IMR-90 (cell line): ENCODE data around the gene FGB.

Experiments
- BHLHE40 ChIP-seq: fragments of 150-350 bp; IDR thresholded peaks from 2 replicates; pipeline ENCODE4 v1.6.1; 2016; ENCODE audit warnings: mild to moderate bottlenecking, low read depth, low read length
- CEBPB ChIP-seq: IDR thresholded peaks from 2 replicates; pipeline ENCODE4 v1.6.1; 2012; ENCODE audit warnings: low read depth, low read length, improper control_type of control experiment
- CHD1 ChIP-seq: IDR thresholded peaks from 2 replicates; pipeline ENCODE4 v1.6.1; 2012; ENCODE audit warnings: low read depth, low read length, improper control_type of control experiment
- CTCF ChIP-seq: conservative IDR thresholded peaks from 2 replicates; pipeline ENCODE4 v1.5.1; 2012; ENCODE audit warnings: mild to moderate bottlenecking, low read depth, low read length, improper control_type of control experiment
- MAZ ChIP-seq: IDR thresholded peaks from 2 replicates; pipeline ENCODE4 v1.6.1; 2012; ENCODE audit warnings: low read depth, mild to moderate bottlenecking, low read length, improper control_type of control experiment, moderate library complexity, borderline replicate concordance
- MXI1 ChIP-seq: IDR thresholded peaks from 2 replicates; pipeline ENCODE4 v1.6.1; 2012; ENCODE audit warnings: low read depth, mild to moderate bottlenecking, low read length, moderate library complexity, borderline replicate concordance
- POLR2A ChIP-seq: IDR thresholded peaks from 2 replicates; pipeline ENCODE4 v1.6.1; 2012; ENCODE audit warnings: mild to moderate bottlenecking, low read depth, low read length
- RAD21 ChIP-seq: IDR thresholded peaks from 2 replicates; pipeline ENCODE4 v1.6.1; 2012; ENCODE audit warnings: low read length, improper control_type of control experiment
- RCOR1 ChIP-seq: IDR thresholded peaks from 2 replicates; pipeline ENCODE4 v1.6.1; 2012; ENCODE audit warnings: mild to moderate bottlenecking, low read length, improper control_type of control experiment; ENCODE audit not compliant: insufficient replicate concordance
- RFX5 ChIP-seq: IDR thresholded peaks from 2 replicates; pipeline ENCODE4 v1.8.0; 2012; ENCODE audit warnings: low read depth, mild to moderate bottlenecking, low read length, moderate library complexity
- USF2 ChIP-seq: fragments of 150-350 bp; IDR thresholded peaks from 2 replicates; pipeline ENCODE4 v1.6.1; 2017; ENCODE audit warnings: mild to moderate bottlenecking, antibody characterized with exemption, low read length, low read depth

GRCh38 chr4:154559494-154560418 is 3.1 kb upstream of the FGB start:
- peak; percentile 70 for TF ChIP-seq CTCF
- TF ChIP-seq CEBPB, result no peak
- TF ChIP-seq MXI1, result no peak
- TF ChIP-seq USF2, result no peak
- TF ChIP-seq POLR2A, result no peak
- TF ChIP-seq MAZ, result no peak
- TF ChIP-seq RAD21, result peak; percentile 77
- no peak for TF ChIP-seq RCOR1
- no peak for TF ChIP-seq CHD1
- no peak for TF ChIP-seq BHLHE40
- no peak for TF ChIP-seq RFX5
